ENCODE results near the gene RNLS. TPM values are rescaled to one million over a fixed set of nuclear protein-coding genes. Genes with fewer than 3 reads are reported as not detected.

The RNLS gene
- polyA plus RNA-seq, 3 donors = 3.3 to 3.9 (median 3.7) TPM

GRCh38 chr10:88401671-88402347, 181.3 kb downstream of the RNLS start:
- no peak overlapping the region for H3K9ac ChIP-seq (ENCODE audit: insufficient read depth, low read length, poor library complexity, severe bottlenecking)
- Mint-ChIP-seq H3K27me3 (ENCODE audit: low read depth in 3 of 3) (no peaks in the 10 kb centered on the region), H3K36me3 (peaks cover 2% of the 10 kb centered on the region in 2 donors), H3K9me3 (peaks cover 7 to 22% (median 12%) of the 10 kb centered on the region in 7 donors), H3K4me3 (no peak overlapping the region), H3K4me1 (peaks cover 14% of the 10 kb centered on the region), H3K27ac (no peak overlapping the region)
- peaks cover 6 to 10% of the 10 kb centered on the region in 2 donors for H3K4me1 ChIP-seq (ENCODE audit: control insufficient read depth in 1 of 2, insufficient read depth in 2 of 2, low read length in 2 of 2)
- no peak overlapping the region for H3K4me2 ChIP-seq (replicated peaks; ENCODE audit: extremely low read depth, low read length, poor library complexity, severe bottlenecking)
- peaks cover 0 to 4% of the 10 kb centered on the region in 2 donors for H3K9me3 ChIP-seq (replicated peaks in 1 of 2; ENCODE audit: control insufficient read depth in 1 of 2, insufficient read depth in 1 of 2, low read length in 2 of 2)
- TF ChIP-seq CTCF (IDR thresholded peaks at IDR 0.05) = no peak
- no peak for DNase-seq
- H2AFZ ChIP-seq (ENCODE audit: insufficient read depth, low read depth, low read length, poor library complexity, severe bottlenecking) = no peak overlapping the region
- no peaks in the 10 kb centered on the region for H3K36me3 ChIP-seq (replicated peaks in 1 of 2; ENCODE audit: control insufficient read depth in 1 of 2, insufficient read depth in 2 of 2, low read length in 2 of 2)
- intact Hi-C loops (cut with micrococcal nuclease) = no loop called here
- no peak overlapping the region for H3K27ac ChIP-seq (ENCODE audit: low read depth in 1 of 2, low read length in 2 of 2)
- H4K20me1 ChIP-seq (ENCODE audit: insufficient read depth, low read length) = no peaks in the 10 kb centered on the region
- no CpG with 5 or more reads among the region's 2 CpGs for WGBS (ENCODE audit: insufficient coverage)
- no peaks in the 10 kb centered on the region for H3K79me2 ChIP-seq (ENCODE audit: insufficient read depth, low read length)
- no peaks in the 10 kb centered on the region for H3K27me3 ChIP-seq (ENCODE audit: control insufficient read depth in 2 of 2, insufficient read depth in 2 of 2, low read length in 2 of 2)
- no peak overlapping the region for H3K4me3 ChIP-seq (replicated peaks in 1 of 3; ENCODE audit: low read depth in 2 of 3, low read length in 3 of 3)

- H3K9me3 ChIP-seq (replicated peaks in 1 of 2; ENCODE audit: control insufficient read depth in 1 of 2, insufficient read depth in 1 of 2, low read length in 2 of 2) = peaks cover 0 to 13% of the 10 kb centered on the region in 2 donors
These were observed 183.9 kb downstream of the RNLS start for GRCh38 chr10:88399240-88399639.

More at GRCh38 chr10:88399240-88399639, 183.9 kb downstream of the RNLS start:
- TF ChIP-seq CTCF (IDR thresholded peaks at IDR 0.05) = no peak
- no CpG with 5 or more reads among the region's 3 CpGs for WGBS (ENCODE audit: insufficient coverage)
- H3K4me1 Mint-ChIP-seq = peaks cover 6% of the 10 kb centered on the region
- H3K27ac Mint-ChIP-seq = no peak overlapping the region
- DNase-seq = no peak
- peaks cover 0 to 2% of the 10 kb centered on the region in 2 donors for H3K4me1 ChIP-seq (ENCODE audit: control insufficient read depth in 1 of 2, insufficient read depth in 2 of 2, low read length in 2 of 2)
- no peak overlapping the region for H3K9ac ChIP-seq (ENCODE audit: insufficient read depth, low read length, poor library complexity, severe bottlenecking)
- H3K27me3 Mint-ChIP-seq (ENCODE audit: low read depth in 3 of 3) = no peaks in the 10 kb centered on the region
- no peak overlapping the region for H2AFZ ChIP-seq (ENCODE audit: insufficient read depth, low read depth, low read length, poor library complexity, severe bottlenecking)
- H3K36me3 ChIP-seq (replicated peaks in 1 of 2; ENCODE audit: control insufficient read depth in 1 of 2, insufficient read depth in 2 of 2, low read length in 2 of 2) = no peaks in the 10 kb centered on the region
- H3K4me2 ChIP-seq (replicated peaks; ENCODE audit: extremely low read depth, low read length, poor library complexity, severe bottlenecking) = no peak overlapping the region
- H3K4me3 ChIP-seq (replicated peaks in 1 of 3; ENCODE audit: low read depth in 2 of 3, low read length in 3 of 3) = no peak overlapping the region
- H3K27ac ChIP-seq (ENCODE audit: low read depth in 1 of 2, low read length in 2 of 2) = no peak overlapping the region
- no peaks in the 10 kb centered on the region for H4K20me1 ChIP-seq (ENCODE audit: insufficient read depth, low read length)
- peaks cover 0 to 2% of the 10 kb centered on the region in 2 donors for H3K36me3 Mint-ChIP-seq
- no peak overlapping the region for H3K4me3 Mint-ChIP-seq
- H3K79me2 ChIP-seq (ENCODE audit: insufficient read depth, low read length) = no peaks in the 10 kb centered on the region
- peaks cover 15 to 32% (median 25%) of the 10 kb centered on the region in 7 donors for H3K9me3 Mint-ChIP-seq
- H3K27me3 ChIP-seq (ENCODE audit: control insufficient read depth in 2 of 2, insufficient read depth in 2 of 2, low read length in 2 of 2) = no peaks in the 10 kb centered on the region
- intact Hi-C loops (cut with micrococcal nuclease) = no loop called here

Measured in CD14-positive monocyte (primary cell).